Neural cell (in vitro differentiated cells): ENCODE data around the gene NPNT. TPM values are rescaled to one million over a fixed set of nuclear protein-coding genes. Genes with fewer than 3 reads are reported as not detected.

Experiments
- H2AFZ ChIP-seq: fragments of 200-600, 300-800 bp; sonication (generic), shearing (Covaris generic); 2 replicates; pipeline ENCODE4 v1.6.0; 2014; ENCODE audit warnings: low read depth, mild to moderate bottlenecking, antibody characterized with exemption, low read length, moderate library complexity
- H3F3A ChIP-seq: fragments of 200-600 bp; shearing (Covaris generic); 2 replicates; pipeline ENCODE4 v1.6.1; 2016; ENCODE audit warnings: mild to moderate bottlenecking, moderate library complexity, mixed read lengths, antibody characterized with exemption, low read length; ENCODE audit not compliant: insufficient read depth, poor library complexity, severe bottlenecking
- H3K27ac ChIP-seq: fragments of 200-600, 300-800 bp; sonication (generic), shearing (Covaris generic); 2 replicates; pipeline ENCODE4 v1.5.1; 2014; ENCODE audit warnings: mild to moderate bottlenecking, low read length, moderate library complexity
- H3K27me3 ChIP-seq: fragments of 300-800, 200-600 bp; sonication (generic), shearing (Covaris generic); 2 replicates; pipeline ENCODE4 v1.6.0; 2014; ENCODE audit warnings: mild to moderate bottlenecking, low read depth, low read length, moderate library complexity; ENCODE audit not compliant: insufficient read depth
- H3K36me3 ChIP-seq: fragments of 300-800, 200-600 bp; sonication (generic), shearing (Covaris generic); 2 replicates; pipeline ENCODE4 v1.5.1; 2014; ENCODE audit warnings: mild to moderate bottlenecking, antibody characterized with exemption, low read length, moderate library complexity; ENCODE audit not compliant: insufficient read depth
- H3K4me2 ChIP-seq: fragments of 300-800, 200-600 bp; sonication (generic), shearing (Covaris generic); 2 replicates; pipeline ENCODE4 v1.6.0; 2014; ENCODE audit warnings: mild to moderate bottlenecking, low read length
- H3K4me3 ChIP-seq: fragments of 300-800, 200-600 bp; sonication (generic), shearing (Covaris generic); 2 replicates; pipeline ENCODE4 v1.5.1; 2014; ENCODE audit warnings: mild to moderate bottlenecking, low read length, moderate library complexity
- H3K79me2 ChIP-seq: fragments of 200-600 bp; shearing (Covaris generic); replicated peaks from 2 replicates; pipeline ENCODE4 v1.6.0; 2014; ENCODE audit warnings: mild to moderate bottlenecking, low read length, moderate library complexity; ENCODE audit not compliant: insufficient read depth
- H3K9ac ChIP-seq: fragments of 300-800, 200-600 bp; sonication (generic), shearing (Covaris generic); 2 replicates; pipeline ENCODE4 v1.6.1; 2016; ENCODE audit warnings: mild to moderate bottlenecking, low read length, mixed read lengths
- H3K9me2 ChIP-seq: fragments of 200-600 bp; shearing (Covaris generic); 2 replicates; pipeline ENCODE4 v1.6.1; 2016; ENCODE audit warnings: mild to moderate bottlenecking, low read length, mixed read lengths; ENCODE audit not compliant: insufficient read depth
- H3K9me3 ChIP-seq: fragments of 200-600, 300-800 bp; sonication (generic), shearing (Covaris generic); 2 replicates; pipeline ENCODE4 v1.6.1; 2016; ENCODE audit warnings: mild to moderate bottlenecking, mixed run types, low read length, moderate library complexity, mixed read lengths
- H4K20me1 ChIP-seq: fragments of 200-600 bp; shearing (Covaris generic); 2 replicates; pipeline ENCODE4 v1.6.1; 2016; ENCODE audit warnings: mild to moderate bottlenecking, mixed run types; ENCODE audit not compliant: insufficient read depth
- EP300 ChIP-seq: fragments of 450-650 bp; conservative IDR thresholded peaks from 2 replicates; pipeline ENCODE4 v1.6.1; 2014; ENCODE audit warnings: antibody characterized with exemption, mild to moderate bottlenecking, moderate library complexity; ENCODE audit not compliant: poor library complexity, severe bottlenecking
- EZH2 ChIP-seq: fragments of 200-600, 300-800 bp; shearing (Covaris generic), sonication (generic); IDR thresholded peaks from 2 replicates; pipeline ENCODE4 v1.6.1; 2014; ENCODE audit warnings: antibody characterized with exemption, low read length, borderline replicate concordance, mild to moderate bottlenecking; ENCODE audit not compliant: insufficient read depth, poor library complexity, severe bottlenecking
- MXI1 ChIP-seq: fragments of 450-650 bp; conservative IDR thresholded peaks from 2 replicates; pipeline ENCODE4 v1.6.1; 2014; ENCODE audit warnings: antibody characterized with exemption, mild to moderate bottlenecking; ENCODE audit not compliant: poor library complexity, severe bottlenecking
- POLR2AphosphoS5 ChIP-seq: IDR thresholded peaks from 2 replicates; pipeline ENCODE4 v1.6.1; 2012
- RAD21 ChIP-seq: fragments of 450-650 bp; conservative IDR thresholded peaks from 2 replicates; pipeline ENCODE4 v1.6.1; 2014; ENCODE audit warnings: antibody characterized with exemption, mild to moderate bottlenecking, moderate library complexity
- REST ChIP-seq: IDR thresholded peaks from 2 replicates; pipeline ENCODE4 v1.6.1; 2012; ENCODE audit warnings: borderline replicate concordance
- SMC3 ChIP-seq: fragments of 450-650 bp; conservative IDR thresholded peaks from 2 replicates; pipeline ENCODE4 v1.6.1; 2014; ENCODE audit warnings: antibody characterized with exemption, mild to moderate bottlenecking, moderate library complexity; ENCODE audit not compliant: poor library complexity
- TAF1 ChIP-seq: IDR thresholded peaks from 2 replicates; pipeline ENCODE4 v1.6.1; 2012; ENCODE audit warnings: low read depth
- polyA plus RNA-seq: library from polyadenylated mRNA; depleted of rRNA; stranded (reverse); fragments of >200 nt; gene quantifications from 2 replicates; pipeline ENCODE4 v1.2.3, GENCODE V29; 2014
- TF ChIP-seq, protein P1 (sequence below): fragments of 450-650 bp; IDR thresholded peaks from 2 replicates; pipeline ENCODE4 v1.5.1; 2014; ENCODE audit warnings: antibody characterized with exemption, mild to moderate bottlenecking, moderate library complexity; ENCODE audit not compliant: poor library complexity, severe bottlenecking

NPNT gene
- polyA plus RNA-seq, 1 donor from 2014 or later = 2.6 TPM

GRCh38 chr4:106010761-106011160 is 115.5 kb downstream of the NPNT start:
- no peaks in the 10 kb centered on the region for H3K36me3 ChIP-seq
- H3K79me2 ChIP-seq = no peaks in the 10 kb centered on the region
- TF ChIP-seq POLR2AphosphoS5 (no peak), EZH2 (no peak), RAD21 (no peak), MXI1 (no peak), REST (no peak), EP300 (no peak), SMC3 (no peak), TAF1 (no peak)
- TF ChIP-seq, protein P1, sequence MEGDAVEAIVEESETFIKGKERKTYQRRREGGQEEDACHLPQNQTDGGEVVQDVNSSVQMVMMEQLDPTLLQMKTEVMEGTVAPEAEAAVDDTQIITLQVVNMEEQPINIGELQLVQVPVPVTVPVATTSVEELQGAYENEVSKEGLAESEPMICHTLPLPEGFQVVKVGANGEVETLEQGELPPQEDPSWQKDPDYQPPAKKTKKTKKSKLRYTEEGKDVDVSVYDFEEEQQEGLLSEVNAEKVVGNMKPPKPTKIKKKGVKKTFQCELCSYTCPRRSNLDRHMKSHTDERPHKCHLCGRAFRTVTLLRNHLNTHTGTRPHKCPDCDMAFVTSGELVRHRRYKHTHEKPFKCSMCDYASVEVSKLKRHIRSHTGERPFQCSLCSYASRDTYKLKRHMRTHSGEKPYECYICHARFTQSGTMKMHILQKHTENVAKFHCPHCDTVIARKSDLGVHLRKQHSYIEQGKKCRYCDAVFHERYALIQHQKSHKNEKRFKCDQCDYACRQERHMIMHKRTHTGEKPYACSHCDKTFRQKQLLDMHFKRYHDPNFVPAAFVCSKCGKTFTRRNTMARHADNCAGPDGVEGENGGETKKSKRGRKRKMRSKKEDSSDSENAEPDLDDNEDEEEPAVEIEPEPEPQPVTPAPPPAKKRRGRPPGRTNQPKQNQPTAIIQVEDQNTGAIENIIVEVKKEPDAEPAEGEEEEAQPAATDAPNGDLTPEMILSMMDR = no peak
- H2AFZ ChIP-seq = no peak overlapping the region
- H3K27ac ChIP-seq = no peak overlapping the region
- peaks cover 3% of the 10 kb centered on the region for H3K9me3 ChIP-seq
- H4K20me1 ChIP-seq = no peaks in the 10 kb centered on the region
- no peaks in the 10 kb centered on the region for H3K9me2 ChIP-seq
- H3F3A ChIP-seq = no peaks in the 10 kb centered on the region
- no peak overlapping the region for H3K4me3 ChIP-seq
- no peak overlapping the region for H3K9ac ChIP-seq
- no peak overlapping the region for H3K4me2 ChIP-seq
- no peaks in the 10 kb centered on the region for H3K27me3 ChIP-seq

- Histone ChIP-seq H3K9ac (no peak overlapping the region), H4K20me1 (no peaks in the 10 kb centered on the region), H3K4me3 (no peak overlapping the region), H3K79me2 (no peaks in the 10 kb centered on the region), H3K9me3 (peaks cover 3% of the 10 kb centered on the region), H3K9me2 (no peaks in the 10 kb centered on the region), H3F3A (no peaks in the 10 kb centered on the region), H3K36me3 (no peaks in the 10 kb centered on the region), H2AFZ (no peak overlapping the region), H3K4me2 (no peak overlapping the region), H3K27ac (no peak overlapping the region), H3K27me3 (no peaks in the 10 kb centered on the region)
- no peak for TF ChIP-seq REST
- TF ChIP-seq POLR2AphosphoS5 = no peak
- no peak for TF ChIP-seq SMC3
- TF ChIP-seq RAD21 = no peak
- no peak for TF ChIP-seq EZH2
- TF ChIP-seq TAF1 = no peak
- no peak for TF ChIP-seq MXI1
- no peak for TF ChIP-seq EP300
- TF ChIP-seq, protein P1 = no peak
Measured at GRCh38 chr4:106011387-106011786, 116.1 kb downstream of the NPNT start.
